ENCODE results near the gene THSD8. TPM values are rescaled to one million over a fixed set of nuclear protein-coding genes. Genes with fewer than 3 reads are reported as not detected.
"Not testable (repeated sequence)": the region's sequence is repeated elsewhere in the genome, so short reads cannot be mapped to it uniquely, and the experiment has no call there.

The THSD8 gene
- polyA plus RNA-seq, 2 of the 4 experiments (the other 2 are of a cell fraction) = 4.9 TPM; not detected in 1

DNA sequence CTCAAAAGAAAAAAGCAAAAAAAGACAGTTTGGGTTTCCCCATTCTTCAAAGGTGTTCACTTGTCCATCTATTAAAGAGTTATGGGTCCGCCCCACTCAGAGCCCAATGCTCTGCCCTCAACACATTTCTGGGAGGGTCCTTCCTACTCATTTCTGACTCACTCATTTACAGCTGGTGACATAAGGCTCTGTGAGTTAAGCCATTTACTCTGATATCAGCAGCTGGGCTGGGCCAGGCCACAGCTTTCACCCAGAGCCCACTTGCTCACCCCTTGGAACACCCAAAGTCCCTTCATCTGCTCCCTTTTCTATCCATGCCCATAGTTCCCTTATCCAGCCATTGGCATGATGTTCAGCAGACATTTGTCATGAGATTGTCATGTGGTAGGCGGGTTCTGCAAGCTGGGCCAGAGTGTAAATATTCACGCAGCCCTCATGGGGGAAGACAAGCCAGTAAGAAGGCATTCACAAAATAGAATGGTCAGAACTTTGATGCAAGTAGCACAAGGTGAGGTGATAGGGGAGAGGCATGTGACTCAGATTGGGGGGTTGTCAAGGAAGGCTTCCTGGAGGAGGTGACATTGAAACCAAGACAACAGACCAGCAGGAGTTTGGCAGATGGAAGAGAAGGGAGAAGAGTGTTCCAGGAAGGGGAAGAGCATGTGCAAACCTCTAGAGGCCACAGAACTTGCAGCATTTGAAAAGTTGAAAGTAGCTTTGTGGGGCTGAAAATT, 42.3 kb downstream of the THSD8 start:
- CTCF ChIA-PET = interaction anchor here (6.7 kb wide), 1 partner anchor 79 kb away, joined by 79 read pairs; no protein-coding TSS in a partner anchor
- Histone ChIP-seq H3K27ac (no peak overlapping the region), H3K4me2 (no peak overlapping the region), H3K9me3 (no peaks in the 10 kb centered on the region), H3K4me3 (no peak overlapping the region), H3K4me1 (0 out of 3 replicates have a peak, but pooled peaks cover 3% of the 10 kb centered on the region)
- 80% methylated on average over 3 of the region's 3 CpGs for WGBS (ENCODE audit: missing lambda C conversion rate)
- no peak for FAIRE-seq
- POLR2A ChIA-PET = no interaction called here
- DNase-seq (ENCODE audit: low read depth in 1 of 2, low spot score in 1 of 2) = no peak
- TF ChIP-seq ZFP36 (IDR thresholded peaks at IDR 0.05; ENCODE audit: borderline replicate concordance, partially characterized antibody) (peak; percentile 84), TP53 (CRISPR knock-in tag; IDR thresholded peaks at IDR 0.05) (no peak), FOSL2 (IDR thresholded peaks at IDR 0.05) (no peak), FOSL2 (CRISPR knock-in tag; IDR thresholded peaks at IDR 0.05) (no peak), CBX8 (IDR thresholded peaks at IDR 0.05) (no peak), ESRRA (IDR thresholded peaks at IDR 0.05; ENCODE audit: borderline replicate concordance, low read length) (no peak)
- TF ChIP-seq, protein P1, sequence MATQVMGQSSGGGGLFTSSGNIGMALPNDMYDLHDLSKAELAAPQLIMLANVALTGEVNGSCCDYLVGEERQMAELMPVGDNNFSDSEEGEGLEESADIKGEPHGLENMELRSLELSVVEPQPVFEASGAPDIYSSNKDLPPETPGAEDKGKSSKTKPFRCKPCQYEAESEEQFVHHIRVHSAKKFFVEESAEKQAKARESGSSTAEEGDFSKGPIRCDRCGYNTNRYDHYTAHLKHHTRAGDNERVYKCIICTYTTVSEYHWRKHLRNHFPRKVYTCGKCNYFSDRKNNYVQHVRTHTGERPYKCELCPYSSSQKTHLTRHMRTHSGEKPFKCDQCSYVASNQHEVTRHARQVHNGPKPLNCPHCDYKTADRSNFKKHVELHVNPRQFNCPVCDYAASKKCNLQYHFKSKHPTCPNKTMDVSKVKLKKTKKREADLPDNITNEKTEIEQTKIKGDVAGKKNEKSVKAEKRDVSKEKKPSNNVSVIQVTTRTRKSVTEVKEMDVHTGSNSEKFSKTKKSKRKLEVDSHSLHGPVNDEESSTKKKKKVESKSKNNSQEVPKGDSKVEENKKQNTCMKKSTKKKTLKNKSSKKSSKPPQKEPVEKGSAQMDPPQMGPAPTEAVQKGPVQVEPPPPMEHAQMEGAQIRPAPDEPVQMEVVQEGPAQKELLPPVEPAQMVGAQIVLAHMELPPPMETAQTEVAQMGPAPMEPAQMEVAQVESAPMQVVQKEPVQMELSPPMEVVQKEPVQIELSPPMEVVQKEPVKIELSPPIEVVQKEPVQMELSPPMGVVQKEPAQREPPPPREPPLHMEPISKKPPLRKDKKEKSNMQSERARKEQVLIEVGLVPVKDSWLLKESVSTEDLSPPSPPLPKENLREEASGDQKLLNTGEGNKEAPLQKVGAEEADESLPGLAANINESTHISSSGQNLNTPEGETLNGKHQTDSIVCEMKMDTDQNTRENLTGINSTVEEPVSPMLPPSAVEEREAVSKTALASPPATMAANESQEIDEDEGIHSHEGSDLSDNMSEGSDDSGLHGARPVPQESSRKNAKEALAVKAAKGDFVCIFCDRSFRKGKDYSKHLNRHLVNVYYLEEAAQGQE (IDR thresholded peaks at IDR 0.05) = no peak
- no peak for ATAC-seq

DNA sequence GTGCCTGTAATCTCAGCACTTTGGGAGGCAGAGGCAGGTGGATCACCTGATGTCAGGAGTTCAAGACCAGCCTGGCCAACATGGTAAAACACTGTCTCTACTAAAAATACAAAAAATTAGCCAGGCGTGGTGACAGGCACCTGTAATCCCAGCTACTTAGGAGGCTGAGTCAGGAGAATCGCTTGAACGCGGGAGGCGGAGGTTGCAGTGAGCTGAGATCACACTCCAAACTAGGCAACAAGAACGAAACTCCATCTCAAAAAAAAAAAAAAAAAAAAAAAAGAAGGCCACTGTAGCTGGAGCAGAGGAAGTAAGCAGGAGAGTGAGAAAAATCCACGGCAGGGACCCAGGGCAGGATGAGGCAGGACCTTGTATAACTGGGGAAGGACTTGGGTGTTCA, 44.7 kb downstream of the THSD8 start:
- POLR2A ChIA-PET; ATAC-seq; H3K4me1 ChIP-seq; H3K27ac ChIP-seq; H3K4me2 ChIP-seq; DNase-seq (ENCODE audit: low read depth in 1 of 2, low spot score in 1 of 2); H3K9me3 ChIP-seq; FAIRE-seq; H3K4me3 ChIP-seq: not testable (repeated sequence)
- CTCF ChIA-PET = interaction anchor here (0.6 to 6.7 kb wide), 30 partner anchors 8 to 363 kb away, joined by 3 to 79 read pairs (median 6); partner anchors contain the start of genes GCDH, MAST1, RNASEH2A and RTBDN
- 90% methylated on average over 7 of the region's 7 CpGs for WGBS (ENCODE audit: missing lambda C conversion rate)

DNA sequence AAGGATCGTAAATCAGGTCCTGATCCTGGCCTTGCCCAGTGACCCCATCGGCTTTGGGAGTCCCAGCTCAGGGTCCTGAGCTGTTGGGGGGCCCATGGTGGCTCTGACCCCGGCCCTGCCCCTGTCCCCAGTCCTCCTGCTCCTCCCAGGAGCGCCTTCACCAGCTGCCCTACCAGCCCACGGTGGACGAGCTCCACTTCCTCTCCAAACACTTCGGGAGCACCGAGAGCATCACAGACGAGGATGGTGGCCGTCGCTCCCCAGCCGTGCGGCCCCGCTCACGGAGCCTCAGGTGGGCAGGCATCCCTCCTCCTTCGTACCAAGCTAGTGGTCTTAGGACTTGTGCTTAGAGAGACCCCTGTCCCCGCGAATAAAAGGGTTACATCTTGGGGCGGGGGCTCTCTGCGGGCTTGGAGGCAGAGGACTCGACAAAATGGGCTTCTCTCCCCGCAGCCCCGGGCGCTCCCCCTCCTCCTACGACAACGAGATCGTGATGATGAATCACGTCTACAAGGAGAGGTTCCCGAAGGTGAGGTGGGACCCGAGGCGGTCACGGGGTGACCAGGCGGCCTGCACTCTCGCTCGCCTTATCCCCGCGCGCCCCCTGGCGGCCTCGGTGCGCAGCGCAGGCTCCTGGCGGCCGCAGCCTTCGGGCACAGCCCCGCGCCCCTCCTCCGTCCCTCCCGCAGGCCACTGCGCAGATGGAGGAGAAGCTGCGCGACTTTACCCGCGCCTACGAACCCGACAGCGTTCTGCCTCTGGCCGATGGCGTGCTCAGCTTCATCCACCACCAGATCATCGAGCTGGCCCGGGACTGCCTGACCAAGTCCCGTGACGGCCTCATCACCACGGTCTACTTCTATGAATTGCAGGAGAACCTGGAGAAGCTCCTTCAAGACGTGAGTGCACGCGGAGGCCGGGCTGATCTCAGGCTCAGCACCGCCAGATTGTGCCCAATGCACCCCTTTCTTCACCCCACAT, 45.6 kb downstream of the THSD8 start:
- ChIA-PET POLR2A (no interaction called here), CTCF (interaction anchor here (0.5 to 6.7 kb wide), 60 partner anchors 9 to 1739 kb away, joined by 3 to 79 read pairs (median 5); partner anchors contain the start of genes GCDH, GET3, JUNB and MAST1)
- ATAC-seq (peak; percentile 97 to 99), FAIRE-seq (no peak), DNase-seq (ENCODE audit: low read depth in 1 of 2, low spot score in 1 of 2) (peak; percentile 76)
- no peaks in the 10 kb centered on the region for H3K9me3 ChIP-seq
- no peak for TF ChIP-seq FOXS1 (CRISPR knock-in tag; IDR thresholded peaks at IDR 0.05)
- TF ChIP-seq, protein P2, sequence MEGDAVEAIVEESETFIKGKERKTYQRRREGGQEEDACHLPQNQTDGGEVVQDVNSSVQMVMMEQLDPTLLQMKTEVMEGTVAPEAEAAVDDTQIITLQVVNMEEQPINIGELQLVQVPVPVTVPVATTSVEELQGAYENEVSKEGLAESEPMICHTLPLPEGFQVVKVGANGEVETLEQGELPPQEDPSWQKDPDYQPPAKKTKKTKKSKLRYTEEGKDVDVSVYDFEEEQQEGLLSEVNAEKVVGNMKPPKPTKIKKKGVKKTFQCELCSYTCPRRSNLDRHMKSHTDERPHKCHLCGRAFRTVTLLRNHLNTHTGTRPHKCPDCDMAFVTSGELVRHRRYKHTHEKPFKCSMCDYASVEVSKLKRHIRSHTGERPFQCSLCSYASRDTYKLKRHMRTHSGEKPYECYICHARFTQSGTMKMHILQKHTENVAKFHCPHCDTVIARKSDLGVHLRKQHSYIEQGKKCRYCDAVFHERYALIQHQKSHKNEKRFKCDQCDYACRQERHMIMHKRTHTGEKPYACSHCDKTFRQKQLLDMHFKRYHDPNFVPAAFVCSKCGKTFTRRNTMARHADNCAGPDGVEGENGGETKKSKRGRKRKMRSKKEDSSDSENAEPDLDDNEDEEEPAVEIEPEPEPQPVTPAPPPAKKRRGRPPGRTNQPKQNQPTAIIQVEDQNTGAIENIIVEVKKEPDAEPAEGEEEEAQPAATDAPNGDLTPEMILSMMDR (IDR thresholded peaks at IDR 0.05) = peak; percentile 80
- TF ChIP-seq CBX2 (IDR thresholded peaks at IDR 0.05; ENCODE audit: borderline replicate concordance, low read depth) = no peak
- TF ChIP-seq, protein P3, sequence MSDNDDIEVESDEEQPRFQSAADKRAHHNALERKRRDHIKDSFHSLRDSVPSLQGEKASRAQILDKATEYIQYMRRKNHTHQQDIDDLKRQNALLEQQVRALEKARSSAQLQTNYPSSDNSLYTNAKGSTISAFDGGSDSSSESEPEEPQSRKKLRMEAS (IDR thresholded peaks at IDR 0.05) = 0 out of 2 replicates have a peak, but pooled peaks have one; percentile 24
- peak; percentile 76 for TF ChIP-seq SMC3 (IDR thresholded peaks at IDR 0.05)
- peak; percentile 75 to 85 for TF ChIP-seq RAD21 (conservative IDR thresholded peaks at IDR 0.05 in 1 of 2, IDR thresholded peaks at IDR 0.05 in 1 of 2)
- TF ChIP-seq FOSL2 (IDR thresholded peaks at IDR 0.05) = no peak
- TF ChIP-seq FOSL2 (CRISPR knock-in tag; IDR thresholded peaks at IDR 0.05) = peak; percentile 49
- TF ChIP-seq BHLHE40 (IDR thresholded peaks at IDR 0.05; ENCODE audit: low read depth, low read length) = no peak
- peak overlapping the region; percentile 75 for H3K4me2 ChIP-seq
- no peak overlapping the region for H3K4me3 ChIP-seq
- 42% methylated on average over 28 of the region's 69 CpGs for WGBS (ENCODE audit: missing lambda C conversion rate)
- H3K4me1 ChIP-seq = 0 out of 3 replicates have a peak, but pooled peaks cover 3% of the 10 kb centered on the region
- peak overlapping the region; percentile 20 to 70; a peak in 2 of 6 replicates for H3K27ac ChIP-seq

Measured in A549 (cell line).